ENCODE results near the gene NUDT14. TPM values are rescaled to one million over a fixed set of nuclear protein-coding genes. Genes with fewer than 3 reads are reported as not detected.

Gene NUDT14
- total and polyA plus RNA-seq, 2 of the 8 experiments (the other 6 are each of a cell fraction or from before 2014, with no cell fraction given), result 25.5 to 33.3 TPM

- no peak for TF ChIP-seq CTCF (IDR thresholded peaks at IDR 0.05; ENCODE audit: control extremely low read depth in 1 of 3, insufficient read depth in 1 of 3, low read depth in 1 of 3, low read length in 3 of 3)
- TF ChIP-seq SAP30 (IDR thresholded peaks at IDR 0.05; ENCODE audit: insufficient read depth, insufficient replicate concordance, low read length), result no peak
Measured at GRCh38 chr14:105141026-105141425, 40.1 kb downstream of the NUDT14 start (continued).
